Activated CD4-positive, alpha-beta T cell treated with anti-CD3 and anti-CD28 coated beads, Interleukin-2, amount 50 U/mL, for 24 hours (primary cell): Measurements from ENCODE around the gene CFAP69.

Experiments used
- DNase-seq, 2 donors: peaks; one replicate each; pipeline ENCODE4 v3.0.0-alpha.2; 2020; ENCODE audit warnings: low read depth in 1 of 2, low spot score in 1 of 2

The CFAP69 gene

GRCh38 chr7:90269163-90269562 is 24.2 kb downstream of the CFAP69 start:
- no peak for DNase-seq

GRCh38 chr7:90270431-90271178 is 25.6 kb downstream of the CFAP69 start:
- no peak for DNase-seq

DNA sequence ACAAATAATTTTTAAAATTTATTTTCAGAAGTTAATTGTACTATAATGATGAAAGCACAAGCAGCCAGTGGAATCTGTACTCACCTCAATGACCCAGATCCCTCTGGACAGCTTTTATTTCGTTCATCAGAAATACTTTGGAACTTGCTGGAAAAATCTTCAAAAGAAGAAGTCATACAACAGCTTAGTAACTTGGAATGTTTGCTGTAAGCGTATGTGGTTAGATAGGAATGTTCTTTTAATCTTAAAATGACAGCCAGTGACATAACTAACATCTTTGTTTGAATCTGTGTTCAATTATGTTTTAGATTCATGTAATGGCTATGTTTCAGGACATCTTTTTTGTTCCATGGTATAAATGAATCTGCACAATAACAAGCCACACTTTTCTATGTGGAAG is 26.8 kb downstream of the CFAP69 start:
- DNase-seq = no peak

- DNase-seq = no peak
Observed at GRCh38 chr7:90272242-90272641, 27.3 kb downstream of the CFAP69 start.

- DNase-seq = no peak
Observed at GRCh38 chr7:90274161-90274560, 29.2 kb downstream of the CFAP69 start.

- DNase-seq = no peak
Observed at GRCh38 chr7:90276033-90276728, 31.2 kb downstream of the CFAP69 start.

- DNase-seq = no peak
Observed at GRCh38 chr7:90288154-90288553, 43.2 kb downstream of the CFAP69 start.

DNA sequence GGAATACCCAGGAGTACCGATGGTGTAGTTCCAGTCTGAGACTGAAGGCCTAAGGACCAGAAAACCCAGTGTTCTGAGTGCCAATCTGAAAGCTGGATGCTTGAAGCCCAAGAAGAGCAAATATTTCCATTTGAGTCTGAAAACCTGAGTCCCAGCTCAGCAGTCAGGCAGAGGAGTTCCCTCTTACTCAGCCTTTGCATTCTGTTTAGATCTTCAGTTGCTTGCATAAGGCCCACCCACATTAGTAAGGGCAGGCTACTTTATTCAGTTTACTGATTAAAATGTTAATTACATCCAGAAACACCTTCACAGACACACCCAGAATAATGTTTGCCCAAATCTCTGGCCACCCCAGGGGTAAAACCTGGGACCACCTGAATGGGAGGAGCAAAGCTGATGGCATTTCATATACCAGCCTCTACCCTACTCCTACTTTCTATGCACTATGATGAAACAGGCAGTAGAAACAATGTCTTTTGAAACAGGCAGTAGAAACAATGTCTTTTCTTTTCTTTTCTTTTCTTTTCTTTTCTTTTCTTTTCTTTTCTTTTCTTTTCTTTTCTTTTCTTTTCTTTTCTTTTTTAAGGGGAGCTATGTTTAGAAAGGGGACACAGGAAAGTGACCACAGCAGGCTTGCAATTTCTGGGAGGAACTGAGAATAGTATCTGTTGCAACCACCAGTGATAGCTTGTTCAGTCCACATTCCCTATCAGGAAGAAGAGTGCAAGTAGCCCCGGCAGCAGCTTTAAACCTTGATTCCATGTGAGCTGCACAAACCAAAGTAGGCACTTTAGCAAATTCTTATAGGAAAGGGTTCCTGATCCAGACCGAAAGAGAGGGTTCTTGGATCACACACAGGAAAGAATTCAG is 45.5 kb downstream of the CFAP69 start:
- DNase-seq = no peak

- DNase-seq = no peak
Observed at GRCh38 chr7:90298145-90299038, 53.4 kb downstream of the CFAP69 start.

DNA sequence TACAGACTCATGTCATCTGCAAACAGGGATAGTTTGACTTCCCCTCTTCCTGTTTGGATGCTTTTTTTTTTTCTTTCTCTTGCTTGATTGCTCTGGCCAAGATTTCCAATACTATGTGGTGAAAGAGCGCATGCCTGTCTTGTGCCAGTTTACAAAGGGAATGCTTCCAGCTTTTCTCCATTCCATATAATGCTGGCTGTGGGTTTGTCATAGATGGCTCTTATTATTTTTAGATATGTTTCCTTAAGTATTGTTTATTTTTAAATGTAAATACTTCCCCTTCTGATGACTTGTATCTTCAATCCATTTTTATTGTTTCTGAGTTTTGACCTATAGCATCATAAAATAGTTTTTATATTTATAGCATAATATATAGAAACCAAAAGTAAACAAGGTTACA is 58.3 kb downstream of the CFAP69 start:
- no peak for DNase-seq

- DNase-seq = no peak
Observed at GRCh38 chr7:90309872-90310271, 64.9 kb downstream of the CFAP69 start.

DNA sequence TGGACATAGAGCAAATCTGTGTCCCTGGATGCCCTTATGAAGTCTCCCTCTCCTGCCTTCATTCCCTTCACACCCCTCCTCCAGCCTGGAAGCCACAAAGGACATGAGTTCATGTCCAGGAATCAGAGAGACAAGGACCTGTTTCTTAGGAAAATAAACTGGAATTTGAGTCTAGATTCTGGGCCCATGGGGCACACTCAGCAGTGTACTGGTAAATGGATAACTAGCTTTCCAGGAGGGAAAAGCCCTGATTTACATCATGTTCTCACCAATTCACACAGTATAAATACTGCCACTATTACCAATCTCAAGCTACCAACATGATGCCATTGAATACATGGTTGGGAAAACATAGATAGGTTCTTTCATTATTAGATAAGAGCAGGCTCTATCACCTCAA is 66.2 kb downstream of the CFAP69 start:
- no peak for DNase-seq

DNA sequence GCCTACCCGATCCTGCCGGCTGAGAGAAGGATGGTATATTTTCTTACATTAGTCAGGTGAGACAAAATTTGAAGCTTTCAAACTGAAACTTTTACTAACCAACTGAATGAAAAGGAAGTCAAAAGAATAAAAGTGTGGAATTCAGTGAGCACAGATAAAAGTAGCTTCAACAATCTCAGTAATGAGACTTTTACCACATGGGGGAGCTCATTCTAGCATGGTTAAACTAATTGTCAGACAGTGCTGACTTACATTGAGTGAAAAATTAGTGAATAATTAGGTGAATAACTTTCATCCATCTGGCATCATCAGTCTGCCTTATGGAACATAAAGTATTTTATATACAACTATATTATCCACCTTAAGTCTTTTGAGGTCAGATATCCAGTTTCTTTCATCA is 67.8 kb downstream of the CFAP69 start:
- no peak for DNase-seq

- no peak for DNase-seq
Observed at GRCh38 chr7:90313907-90314306, 68.9 kb downstream of the CFAP69 start.

GRCh38 chr7:90320014-90320413 is 75.0 kb downstream of the CFAP69 start:
- no peak for DNase-seq

DNA sequence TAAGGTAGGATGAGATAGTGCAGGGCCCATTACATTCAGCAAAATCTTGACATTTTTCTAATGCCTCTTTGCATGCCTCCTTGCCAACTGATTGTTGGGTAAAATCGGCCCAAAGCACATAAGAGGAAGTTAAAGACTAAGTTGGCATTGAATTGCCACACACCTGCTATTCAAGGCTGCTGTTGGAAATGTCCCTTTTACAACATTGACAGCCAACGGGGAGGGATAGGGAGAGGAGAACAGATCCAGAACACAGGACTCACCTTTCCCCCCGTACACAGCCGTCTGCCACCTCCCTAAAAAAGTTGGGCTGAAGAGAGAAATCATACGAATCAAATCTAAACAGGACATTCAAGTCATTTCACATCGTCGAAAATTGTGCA is 75.4 kb downstream of the CFAP69 start:
- DNase-seq = no peak

DNA sequence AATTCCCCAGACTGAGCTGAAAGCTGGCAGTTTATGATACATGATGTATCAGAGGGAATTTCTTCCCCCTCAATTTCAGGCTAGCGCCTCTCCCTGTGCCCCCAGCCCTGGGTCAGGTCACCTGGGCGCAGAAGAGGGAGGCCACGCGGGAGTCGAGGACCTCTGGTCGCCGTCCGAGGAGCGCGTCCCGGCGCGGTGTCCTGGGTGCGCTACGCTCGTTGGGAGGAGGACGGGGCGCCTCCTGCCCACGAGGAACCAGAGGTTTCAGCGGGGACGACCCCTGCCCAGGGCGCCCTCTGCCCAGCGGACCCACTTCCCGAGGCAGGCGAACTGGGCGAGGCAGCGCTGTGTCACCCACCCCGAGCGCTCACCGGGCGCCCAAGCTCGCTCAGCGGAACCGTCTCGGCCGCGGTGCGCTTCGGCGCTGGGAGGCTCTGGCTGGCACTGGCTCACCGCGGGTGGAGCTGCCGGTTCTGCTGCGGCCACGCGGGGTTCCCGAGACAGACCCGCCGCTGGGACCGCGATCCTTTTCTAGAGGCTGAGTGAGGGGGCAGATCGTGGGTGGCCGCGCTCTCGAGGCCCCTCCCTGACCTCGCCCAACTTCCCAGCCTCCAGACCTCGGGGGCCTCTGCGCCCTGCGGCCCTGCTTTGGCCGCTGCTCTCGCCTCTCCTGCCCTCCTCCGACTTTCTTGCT is 76.0 kb downstream of the CFAP69 start, which contains the start of gene FAM237B:
TSS of gene FAM237B (minus strand) at position 504 of the 694 bp plus-strand sequence. CDS start 1,556 bp downstream, outside the sequence.
- DNase-seq = no peak

- DNase-seq = no peak
Observed at GRCh38 chr7:90322837-90323236, 77.9 kb downstream of the CFAP69 start.

DNA sequence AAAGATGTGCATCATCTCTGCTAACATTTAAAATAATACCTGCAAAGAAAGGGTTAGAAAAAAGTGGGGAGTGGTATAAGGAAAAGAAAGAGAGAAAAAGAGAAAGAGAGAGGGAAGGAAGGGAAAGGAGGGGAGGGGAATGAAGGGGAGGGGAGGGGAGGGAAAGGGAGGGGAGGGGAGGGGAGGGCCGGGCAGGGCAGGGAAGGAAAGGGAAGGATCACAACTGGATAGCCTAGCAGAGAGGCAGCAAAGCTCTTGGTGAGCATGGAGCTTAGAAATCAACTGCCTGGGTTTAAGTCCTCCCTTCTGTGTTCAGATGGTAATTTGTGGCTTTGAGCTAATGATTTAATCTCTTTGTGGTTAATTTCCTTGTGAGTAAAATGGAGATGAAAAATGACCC is 81.5 kb downstream of the CFAP69 start:
- DNase-seq = no peak

DNA sequence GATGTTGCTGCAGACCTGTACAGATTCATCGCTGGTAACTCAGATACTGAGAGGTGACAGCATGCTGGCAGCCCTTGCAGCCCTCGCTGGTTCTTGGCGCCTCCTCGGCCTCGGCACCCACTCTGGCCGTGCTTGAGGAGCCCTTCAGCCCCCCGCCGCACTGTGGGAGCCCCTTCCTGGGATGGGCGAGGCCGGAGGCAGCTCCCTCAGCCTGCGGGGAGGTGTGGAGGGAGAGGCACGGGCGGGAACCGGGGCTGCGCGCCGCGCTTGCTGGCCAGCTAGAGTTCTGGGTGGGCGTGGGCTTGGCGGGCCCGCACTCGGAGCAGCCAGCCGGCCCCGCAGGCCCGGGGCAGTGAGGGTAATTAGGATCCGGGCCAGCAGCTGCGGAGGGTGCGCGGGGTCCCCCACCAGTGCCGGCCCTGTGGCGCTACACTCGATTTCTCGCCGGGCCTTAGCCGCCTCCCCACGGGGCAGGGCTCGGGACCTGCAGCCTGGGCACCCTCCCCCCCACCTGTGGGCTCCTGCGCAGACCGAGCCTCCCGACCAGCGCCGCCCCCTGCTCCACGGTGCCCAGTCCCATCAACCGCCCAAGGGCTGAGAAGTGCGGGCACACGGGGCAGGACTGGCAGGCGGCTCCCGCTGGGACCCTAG is 89.3 kb downstream of the CFAP69 start:
- DNase-seq = no peak
